ENCODE results near the gene TPCN1.

GRCh38 chr12:113329022-113329790, 107.9 kb downstream of the TPCN1 start:
- TF ChIP-seq POLR2A (IDR thresholded peaks at IDR 0.05) (no peak), CTCF (IDR thresholded peaks at IDR 0.05) (no peak)
